ENCODE results near the gene MFSD6.

Gene MFSD6

GRCh38 chr2:190443055-190443454, 34.9 kb downstream of the MFSD6 start:
- DNase-seq: no peak

- no peak for DNase-seq
These were observed 35.8 kb downstream of the MFSD6 start for GRCh38 chr2:190443778-190444481.

- DNase-seq: no peak
These were observed 36.8 kb downstream of the MFSD6 start for GRCh38 chr2:190444976-190445375.

GRCh38 chr2:190446193-190446592, 38.0 kb downstream of the MFSD6 start:
- DNase-seq: no peak

GRCh38 chr2:190446750-190447516, 38.8 kb downstream of the MFSD6 start:
- DNase-seq: no peak

- no peak for DNase-seq
These were observed 39.6 kb downstream of the MFSD6 start for GRCh38 chr2:190447766-190448165.

GRCh38 chr2:190449925-190450324, 41.8 kb downstream of the MFSD6 start:
- DNase-seq: no peak

- no peak for DNase-seq
These were observed 42.2 kb downstream of the MFSD6 start for GRCh38 chr2:190450363-190450762.

GRCh38 chr2:190451561-190452176, 43.5 kb downstream of the MFSD6 start:
- DNase-seq: no peak

- no peak for DNase-seq
These were observed 44.3 kb downstream of the MFSD6 start for GRCh38 chr2:190452433-190452832.

- no peak for DNase-seq
These were observed 46.6 kb downstream of the MFSD6 start for GRCh38 chr2:190454795-190455194.

GRCh38 chr2:190455358-190456095, 47.4 kb downstream of the MFSD6 start:
- DNase-seq: no peak

- no peak for DNase-seq
These were observed 48.7 kb downstream of the MFSD6 start for GRCh38 chr2:190456833-190457232.

GRCh38 chr2:190457256-190457655, 49.1 kb downstream of the MFSD6 start:
- no peak for DNase-seq

- DNase-seq: no peak
These were observed 50.4 kb downstream of the MFSD6 start for GRCh38 chr2:190458352-190459107.

- no peak for DNase-seq
These were observed 51.7 kb downstream of the MFSD6 start for GRCh38 chr2:190459881-190460280.

GRCh38 chr2:190460487-190460886, 52.3 kb downstream of the MFSD6 start:
- DNase-seq: no peak

GRCh38 chr2:190462181-190462580, 54.0 kb downstream of the MFSD6 start:
- DNase-seq: no peak

- DNase-seq: no peak
These were observed 54.5 kb downstream of the MFSD6 start for GRCh38 chr2:190462611-190463010.

- DNase-seq: no peak
These were observed 56.9 kb downstream of the MFSD6 start for GRCh38 chr2:190465060-190465459.

- DNase-seq: no peak
These were observed 58.8 kb downstream of the MFSD6 start for GRCh38 chr2:190466819-190467446.

GRCh38 chr2:190467575-190468083, 59.5 kb downstream of the MFSD6 start:
- no peak for DNase-seq
